Caco-2 (cell line): ENCODE results near the gene SRBD1. TPM values are rescaled to one million over a fixed set of nuclear protein-coding genes. Genes with fewer than 3 reads are reported as not detected.

ENCODE experiments used
- BruUV-seq: library from RNA; stranded (reverse); fragments of 400-500 nt; replicated peaks from 2 replicates; lab custom pipeline; 2021; lab: Mats Ljungman, UMichigan
- CTCF ChIA-PET: fragments of 300-600 bp; sonication (Branson Sonifier 250); formaldehyde crosslinking; loops from one replicate; lab custom pipeline; 2022; ENCODE audit warnings: antibody characterized with exemption; lab: Charles Lee
- POLR2A ChIA-PET: fragments of 300-600 bp; sonication (Branson Sonifier 250); formaldehyde crosslinking; loops from one replicate; lab custom pipeline; 2022; ENCODE audit warnings: antibody characterized with exemption; lab: Charles Lee
- DNase-seq, 2 experiments: peaks; one replicate each; pipeline versions ENCODE4 v3.0.0 to v3.0.0-alpha.2; 2020 to 2022
- H3K27me3 ChIP-seq: replicated peaks from 2 replicates; pipeline ENCODE4 v1.6.0; 2011; ENCODE audit warnings: low read length; ENCODE audit not compliant: control insufficient read depth, insufficient read depth
- H3K36me3 ChIP-seq: 2 replicates; pipeline ENCODE4 v1.5.1; 2011; ENCODE audit warnings: low read length; ENCODE audit not compliant: control insufficient read depth, insufficient read depth
- H3K4me1 ChIP-seq: fragments of 250-450 bp; sonication (Bioruptor Pico); 2 replicates; pipeline ENCODE4 v1.5.1; 2020; ENCODE audit warnings: mild to moderate bottlenecking
- H3K4me3 ChIP-seq: 2 replicates; pipeline ENCODE4 v1.5.1; 2011; ENCODE audit warnings: low read depth, mild to moderate bottlenecking, control low read depth, low read length
- H3K9me3 ChIP-seq: fragments of 250-450 bp; sonication (Bioruptor Pico); 2 replicates; pipeline ENCODE4 v1.5.1; 2020; ENCODE audit warnings: mild to moderate bottlenecking, moderate library complexity
- H3K27ac Mint-ChIP-seq: one replicate; pipeline ENCODE4 v1.8.0; 2022; ENCODE audit warnings: mixed read lengths; ENCODE audit not compliant: unreplicated experiment
- H3K27me3 Mint-ChIP-seq: one replicate; pipeline ENCODE4 v1.8.0; 2022; ENCODE audit warnings: mixed read lengths; ENCODE audit not compliant: insufficient read depth, unreplicated experiment
- H3K36me3 Mint-ChIP-seq: one replicate; pipeline ENCODE4 v1.8.0; 2022; ENCODE audit warnings: mild to moderate bottlenecking, mixed read lengths; ENCODE audit not compliant: insufficient read depth, unreplicated experiment
- H3K4me1 Mint-ChIP-seq: one replicate; pipeline ENCODE4 v1.8.0; 2022; ENCODE audit warnings: low read depth, mixed read lengths; ENCODE audit not compliant: unreplicated experiment
- H3K4me3 Mint-ChIP-seq: one replicate; pipeline ENCODE4 v1.8.0; 2022; ENCODE audit warnings: mild to moderate bottlenecking, moderate library complexity, mixed read lengths; ENCODE audit not compliant: unreplicated experiment
- H3K9me3 Mint-ChIP-seq: one replicate; pipeline ENCODE4 v1.8.0; 2022; ENCODE audit warnings: mixed read lengths; ENCODE audit not compliant: unreplicated experiment
- CTCF ChIP-seq, 2 experiments: fragments of 200-600 bp in 1 of 2; IDR thresholded peaks; 1 replicate in 1 of 2; 2 replicates in 1 of 2; pipeline versions ENCODE4 v1.5.1 to v1.8.0; 2011 to 2022; ENCODE audit warnings: antibody characterized with exemption in 1 of 2, control low read depth in 1 of 2, inconsistent platforms in 1 of 2, low read depth in 1 of 2, low read length in 1 of 2, mild to moderate bottlenecking in 1 of 2, moderate library complexity in 1 of 2; ENCODE audit not compliant: insufficient read depth in 1 of 2, severe bottlenecking in 1 of 2, unreplicated experiment in 1 of 2
- intact Hi-C: fragments of 100-400 bp; cut with micrococcal nuclease; formaldehyde crosslinking; loops from one replicate; pipeline ENCODE4 v1.10.0; 2022; ENCODE audit not compliant: unreplicated experiment
- total RNA-seq: library from RNA; stranded (reverse); gene quantifications from 2 replicates; pipeline ENCODE4 v1.2.3, GENCODE V29; 2022

The SRBD1 gene
- total RNA-seq, 1 experiment from 2014 or later = 15.8 TPM

GRCh38 chr2:45382744-45383143 lies 228.3 kb downstream of the SRBD1 start:
- DNase-seq = no peak
- Mint-ChIP-seq H3K27ac (no peak overlapping the region), H3K27me3 (no peaks in the 10 kb centered on the region), H3K36me3 (no peaks in the 10 kb centered on the region), H3K4me3 (no peak overlapping the region), H3K9me3 (no peaks in the 10 kb centered on the region), H3K4me1 (peaks cover 7% of the 10 kb centered on the region)
- intact Hi-C loops = no loop called here
- peaks cover 16% of the 10 kb centered on the region; the same call in 1 of the 2 replicates for H3K4me1 ChIP-seq
- CTCF ChIA-PET = no interaction called here
- TF ChIP-seq CTCF (IDR thresholded peaks at IDR 0.05; ENCODE audit: insufficient read depth in 1 of 2, low read depth in 1 of 2, low read length in 1 of 2, severe bottlenecking in 1 of 2, unreplicated experiment in 1 of 2) = no peak
- no peak overlapping the region for H3K4me3 ChIP-seq
- no peaks in the 10 kb centered on the region for H3K27me3 ChIP-seq
- POLR2A ChIA-PET = no interaction called here
- no peaks in the 10 kb centered on the region for H3K9me3 ChIP-seq
- BruUV-seq = no TSS peak
- H3K36me3 ChIP-seq = no peaks in the 10 kb centered on the region

- Histone ChIP-seq H3K36me3 (no peaks in the 10 kb centered on the region), H3K4me1 (peaks cover 15% of the 10 kb centered on the region; the same call in 1 of the 2 replicates), H3K4me3 (no peak overlapping the region), H3K27me3 (no peaks in the 10 kb centered on the region), H3K9me3 (no peaks in the 10 kb centered on the region)
- H3K4me3 Mint-ChIP-seq = no peak overlapping the region
- no peak for TF ChIP-seq CTCF (IDR thresholded peaks at IDR 0.05; ENCODE audit: insufficient read depth in 1 of 2, low read depth in 1 of 2, low read length in 1 of 2, severe bottlenecking in 1 of 2, unreplicated experiment in 1 of 2)
- H3K36me3 Mint-ChIP-seq = no peaks in the 10 kb centered on the region
- no TSS peak for BruUV-seq
- intact Hi-C loops = no loop called here
- no peaks in the 10 kb centered on the region for H3K9me3 Mint-ChIP-seq
- ChIA-PET POLR2A (no interaction called here), CTCF (interaction anchor here (0.8 kb wide), 1 partner anchor 115 kb away, joined by 3 read pairs; no protein-coding TSS in a partner anchor)
- peaks cover 7% of the 10 kb centered on the region for H3K4me1 Mint-ChIP-seq
- no peaks in the 10 kb centered on the region for H3K27me3 Mint-ChIP-seq
- H3K27ac Mint-ChIP-seq = no peak overlapping the region
- peak in 1 of 2 experiments; percentile 10 for DNase-seq
Observed at GRCh38 chr2:45380131-45380836, 230.8 kb downstream of the SRBD1 start.

GRCh38 chr2:45379399-45380087 lies 231.5 kb downstream of the SRBD1 start:
- H3K36me3 ChIP-seq = no peaks in the 10 kb centered on the region
- CTCF ChIA-PET = no interaction called here
- no peak overlapping the region for H3K4me3 ChIP-seq
- peaks cover 9% of the 10 kb centered on the region; the same call in 1 of the 2 replicates for H3K4me1 ChIP-seq
- intact Hi-C loops = no loop called here
- H3K36me3 Mint-ChIP-seq = no peaks in the 10 kb centered on the region
- H3K4me3 Mint-ChIP-seq = no peak overlapping the region
- H3K4me1 Mint-ChIP-seq = peaks cover 7% of the 10 kb centered on the region
- DNase-seq = no peak
- POLR2A ChIA-PET = no interaction called here
- H3K27me3 Mint-ChIP-seq = no peaks in the 10 kb centered on the region
- no TSS peak for BruUV-seq
- no peaks in the 10 kb centered on the region for H3K9me3 ChIP-seq
- H3K9me3 Mint-ChIP-seq = no peaks in the 10 kb centered on the region
- no peak overlapping the region for H3K27ac Mint-ChIP-seq
- H3K27me3 ChIP-seq = no peaks in the 10 kb centered on the region
- TF ChIP-seq CTCF (IDR thresholded peaks at IDR 0.05; ENCODE audit: insufficient read depth in 1 of 2, low read depth in 1 of 2, low read length in 1 of 2, severe bottlenecking in 1 of 2, unreplicated experiment in 1 of 2) = no peak
